Fibroblast of lung (primary cell): Measurements from ENCODE around the gene TYW3.

Experiments used
- EZH2 ChIP-seq: IDR thresholded peaks from 2 replicates; pipeline ENCODE4 v1.5.1; 2012; ENCODE audit warnings: low read length, control low read depth, mild to moderate bottlenecking; ENCODE audit errors: missing control alignments
- TF ChIP-seq, protein P1 (sequence below), 2 donors: IDR thresholded peaks in 1 of 2; conservative IDR thresholded peaks in 1 of 2; 1 replicate in 1 of 2; 2 replicates in 1 of 2; pipeline ENCODE4 v1.5.1; 2011 to 2012; ENCODE audit warnings: low read length in 2 of 2, control low read depth in 1 of 2, inconsistent platforms in 1 of 2, low read depth in 1 of 2, mild to moderate bottlenecking in 1 of 2

DNA sequence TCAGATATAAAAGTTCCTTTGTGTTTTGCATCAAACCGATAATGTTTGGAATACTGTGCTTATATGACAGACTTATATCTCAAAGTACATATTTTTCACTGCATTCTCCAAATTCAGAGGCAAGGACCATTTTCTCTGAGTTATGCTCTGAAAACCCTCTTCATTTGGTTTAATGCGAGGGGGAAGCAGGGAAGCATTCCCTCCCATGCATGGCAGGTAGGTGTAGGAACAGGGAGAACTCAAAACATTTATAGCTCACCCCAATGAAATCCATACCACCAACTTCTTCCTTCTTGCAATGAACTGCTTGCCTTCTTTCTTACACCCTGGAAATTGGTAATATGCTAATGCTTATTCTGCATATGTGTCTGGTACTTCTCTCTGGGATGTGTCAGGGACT, 48.7 kb upstream of the TYW3 start:
- TF ChIP-seq, protein P1, sequence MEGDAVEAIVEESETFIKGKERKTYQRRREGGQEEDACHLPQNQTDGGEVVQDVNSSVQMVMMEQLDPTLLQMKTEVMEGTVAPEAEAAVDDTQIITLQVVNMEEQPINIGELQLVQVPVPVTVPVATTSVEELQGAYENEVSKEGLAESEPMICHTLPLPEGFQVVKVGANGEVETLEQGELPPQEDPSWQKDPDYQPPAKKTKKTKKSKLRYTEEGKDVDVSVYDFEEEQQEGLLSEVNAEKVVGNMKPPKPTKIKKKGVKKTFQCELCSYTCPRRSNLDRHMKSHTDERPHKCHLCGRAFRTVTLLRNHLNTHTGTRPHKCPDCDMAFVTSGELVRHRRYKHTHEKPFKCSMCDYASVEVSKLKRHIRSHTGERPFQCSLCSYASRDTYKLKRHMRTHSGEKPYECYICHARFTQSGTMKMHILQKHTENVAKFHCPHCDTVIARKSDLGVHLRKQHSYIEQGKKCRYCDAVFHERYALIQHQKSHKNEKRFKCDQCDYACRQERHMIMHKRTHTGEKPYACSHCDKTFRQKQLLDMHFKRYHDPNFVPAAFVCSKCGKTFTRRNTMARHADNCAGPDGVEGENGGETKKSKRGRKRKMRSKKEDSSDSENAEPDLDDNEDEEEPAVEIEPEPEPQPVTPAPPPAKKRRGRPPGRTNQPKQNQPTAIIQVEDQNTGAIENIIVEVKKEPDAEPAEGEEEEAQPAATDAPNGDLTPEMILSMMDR (conservative IDR thresholded peaks at IDR 0.05 in 1 of 2, IDR thresholded peaks at IDR 0.05 in 1 of 2; ENCODE audit: low read depth in 1 of 2, low read length in 2 of 2): no peak
- no peak for TF ChIP-seq EZH2
